ENCODE results near the gene ADPRH.

ADPRH gene

DNA sequence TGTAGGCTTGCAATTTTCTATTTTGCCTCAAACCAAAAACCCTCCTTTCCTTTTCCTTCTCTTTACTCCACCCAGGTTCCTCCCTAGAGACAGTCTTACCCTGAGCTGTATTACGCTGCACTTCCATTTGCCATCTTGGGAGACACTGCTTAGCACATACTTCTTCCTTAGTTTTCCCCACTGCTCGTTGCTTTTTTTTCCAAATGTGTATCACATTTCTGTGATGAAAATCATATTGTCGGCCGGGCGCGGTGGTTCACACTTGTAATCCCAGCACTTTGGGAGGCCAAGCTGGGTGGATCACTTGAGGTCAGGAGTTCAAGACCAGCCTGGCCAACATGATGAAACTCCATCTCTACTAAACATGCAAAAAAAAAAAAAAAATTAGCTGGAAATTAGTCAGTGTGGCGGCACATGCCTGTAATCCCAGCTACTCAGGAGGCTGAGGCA, 51.6 kb downstream of the ADPRH start:
- no peak for DNase-seq (ENCODE audit: low read depth)

DNA sequence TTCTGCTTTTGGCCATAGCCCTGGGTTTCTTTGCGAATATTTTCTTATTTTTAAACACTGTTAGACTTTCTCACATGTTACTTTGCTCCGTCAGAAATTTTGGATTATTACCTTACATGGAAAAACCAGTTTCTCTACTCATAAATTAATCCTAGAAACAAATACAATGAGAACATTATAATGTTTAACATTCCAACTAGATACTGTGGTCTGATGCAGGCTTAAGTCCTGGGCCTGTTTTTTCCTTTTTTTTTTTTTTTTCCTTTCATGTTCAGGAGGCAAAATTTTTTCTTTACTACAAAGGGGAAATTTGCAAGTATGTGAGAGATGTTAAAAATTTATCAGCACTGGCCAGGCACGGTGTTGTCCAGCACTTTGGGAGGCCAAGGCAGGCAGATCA, 52.2 kb downstream of the ADPRH start:
- DNase-seq (ENCODE audit: low read depth), result no peak

DNA sequence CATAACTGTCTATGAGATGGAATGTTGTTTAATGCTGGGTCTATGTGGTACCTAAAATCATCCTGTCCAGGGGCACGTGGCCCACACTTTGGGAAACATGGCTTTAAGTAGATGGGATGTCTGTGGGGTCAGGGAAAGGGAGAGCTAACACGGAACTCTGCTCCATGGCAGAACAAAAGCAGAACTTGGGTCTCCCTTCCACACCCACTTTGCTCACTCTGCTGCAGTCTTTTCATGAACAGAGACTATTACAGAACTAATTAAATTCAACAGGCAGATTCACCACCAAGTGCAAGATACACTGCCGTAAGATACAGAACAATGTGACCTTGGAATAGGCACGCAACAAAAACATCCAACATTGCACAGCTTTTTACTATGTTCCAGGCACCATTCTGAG, 52.9 kb downstream of the ADPRH start:
- no peak for DNase-seq (ENCODE audit: low read depth)

DNA sequence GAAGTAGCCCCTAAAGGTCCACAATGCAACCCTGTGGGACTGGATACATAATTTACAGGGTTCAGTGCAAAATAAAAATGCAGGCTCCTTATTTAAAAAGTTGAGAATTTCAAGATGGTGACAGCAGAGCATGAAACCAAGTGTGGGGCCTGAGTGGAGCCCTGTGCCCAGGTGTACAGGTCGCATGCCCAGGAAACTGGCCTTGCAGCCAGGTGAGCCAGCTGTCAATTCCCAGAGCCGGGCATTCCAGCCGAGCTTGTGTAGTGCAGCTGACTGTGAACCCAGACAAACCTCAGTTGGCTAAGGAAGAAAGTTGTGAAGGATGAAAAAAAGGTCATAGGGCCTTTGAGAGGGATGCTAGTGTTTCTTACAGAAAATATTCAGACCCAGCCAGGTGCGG, 53.5 kb downstream of the ADPRH start:
- no peak for DNase-seq (ENCODE audit: low read depth)

DNA sequence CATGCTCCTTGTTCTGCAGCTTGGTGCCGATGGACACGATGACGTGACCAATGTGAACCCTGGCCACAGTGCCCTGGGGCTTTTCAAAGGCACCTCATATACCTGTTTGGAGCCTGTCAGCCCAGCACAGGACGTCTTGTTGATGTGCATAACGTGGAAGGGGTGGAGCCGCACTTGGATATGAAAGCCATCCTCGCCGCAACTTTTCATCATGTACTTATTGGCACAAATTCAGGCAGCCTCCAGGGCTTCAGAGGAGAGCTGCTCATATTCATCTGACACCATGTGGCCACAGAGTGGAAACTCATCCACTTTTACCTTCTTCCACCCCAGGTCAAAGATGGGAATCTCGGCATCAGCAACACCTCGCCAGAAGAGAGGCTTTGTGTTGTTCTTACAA, 56.4 kb downstream of the ADPRH start:
- DNase-seq (ENCODE audit: low read depth), result no peak

DNA sequence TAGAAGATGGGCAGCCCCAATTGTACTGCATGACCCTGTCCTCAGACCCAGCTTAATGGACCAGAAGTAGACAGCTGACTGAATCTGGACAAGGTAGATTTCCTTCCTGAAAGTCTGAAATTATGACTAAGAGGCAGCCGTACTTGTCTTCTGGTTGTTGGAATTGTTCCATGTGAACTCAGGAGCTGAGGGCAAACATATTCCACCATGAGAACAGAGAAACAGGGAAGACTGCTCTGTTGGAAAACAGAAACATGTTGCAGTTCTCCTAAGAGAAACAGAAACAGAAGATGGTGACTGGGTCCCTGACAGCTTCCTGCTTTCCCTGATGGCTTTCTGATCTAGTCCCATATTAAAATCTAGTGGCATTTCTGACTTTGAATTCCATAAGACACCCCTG, 57.0 kb downstream of the ADPRH start:
- no peak for DNase-seq (ENCODE audit: low read depth)

DNA sequence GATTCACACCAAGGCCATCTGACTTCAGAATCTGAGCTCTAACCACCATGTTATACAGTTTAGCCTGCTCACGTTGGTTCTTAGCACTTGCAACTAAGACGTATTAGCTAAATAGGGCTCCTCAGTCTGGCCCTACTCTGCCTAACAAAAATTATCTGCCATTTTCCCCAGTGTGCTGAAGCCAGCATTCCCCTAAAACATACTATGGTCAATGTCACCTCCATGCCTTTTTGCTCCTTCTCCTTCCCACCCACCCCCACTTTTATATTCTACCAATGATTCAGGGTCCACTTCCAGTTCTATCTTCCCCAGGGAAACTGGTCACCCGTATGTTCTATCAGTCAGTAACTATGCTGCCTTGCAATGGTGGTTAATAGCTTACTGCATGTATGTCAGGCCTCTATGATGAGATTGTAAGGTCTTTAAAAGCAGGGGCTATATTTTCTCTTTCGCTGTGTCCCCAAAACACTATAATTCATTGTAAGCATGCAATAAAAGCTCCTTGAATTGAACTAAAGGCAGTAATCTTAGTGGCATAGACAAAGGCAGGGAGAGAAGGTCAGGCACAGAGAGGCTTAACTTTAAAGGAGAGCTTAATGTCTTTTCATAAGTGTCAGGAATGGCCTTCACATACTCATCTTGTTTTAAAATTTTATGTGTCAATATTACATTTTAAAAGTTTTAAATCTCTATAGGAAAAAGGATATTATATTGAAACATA, 57.8 kb downstream of the ADPRH start:
- no peak for DNase-seq (ENCODE audit: low read depth)

DNA sequence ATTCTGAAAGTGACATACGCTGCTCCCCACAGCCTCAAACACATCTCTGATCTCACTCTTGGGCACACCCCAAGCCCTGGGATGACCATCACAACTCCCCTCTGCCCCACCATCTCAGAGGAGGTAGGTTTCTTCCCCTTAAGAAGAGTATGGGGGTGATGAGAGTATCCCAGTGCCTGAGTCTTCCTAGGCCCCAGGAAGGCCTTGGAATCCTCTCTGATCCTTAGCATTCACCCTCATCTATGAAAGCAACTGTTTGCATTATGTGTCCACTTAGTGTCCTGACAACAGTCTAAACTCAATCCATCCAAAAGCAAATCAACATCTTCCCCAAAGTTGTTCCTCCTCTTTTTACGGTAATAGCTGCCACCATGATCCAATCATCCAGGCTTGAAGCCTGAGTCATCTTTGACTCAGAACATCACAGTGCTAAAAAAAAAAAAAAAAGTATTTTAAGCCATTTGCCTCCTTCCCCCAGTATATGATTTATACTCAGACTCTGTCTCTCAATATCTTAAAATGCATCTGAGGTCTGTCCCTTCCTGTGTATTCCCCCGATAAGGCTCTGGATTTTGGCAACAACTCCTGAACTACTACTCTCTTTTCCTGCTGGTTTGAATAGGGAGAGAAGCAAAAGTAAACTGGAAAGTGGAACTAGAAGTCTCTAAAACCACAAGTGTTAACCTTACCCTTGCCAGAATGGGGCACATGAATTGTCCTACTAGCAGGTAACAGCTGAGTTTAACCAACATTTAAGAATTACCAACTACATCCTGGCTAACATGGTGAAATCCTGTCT, 58.6 kb downstream of the ADPRH start:
- no peak for DNase-seq (ENCODE audit: low read depth)

Data from activated gamma-delta T cell treated with anti-CD3 and anti-CD28 coated beads, Interleukin-2, amount 50 U/mL, for 16 hours (primary cell).